GM12878 (cell line): ENCODE measurements around the gene ANAPC5.
"Not testable (repeated sequence)": the region's sequence is repeated elsewhere in the genome, so short reads cannot be mapped to it uniquely, and the experiment has no call there.

Experiments
- ASH2L ChIP-seq: fragments of 300-600, 200-600 bp; sonication (generic); IDR thresholded peaks from 2 replicates; pipeline ENCODE4 v1.6.1; 2017; ENCODE audit warnings: low read depth, mild to moderate bottlenecking, borderline replicate concordance
- CTCF ChIP-seq, 3 experiments: IDR thresholded peaks in 2 of 3; conservative IDR thresholded peaks in 1 of 3; 2 replicates each; pipeline ENCODE4 v1.5.1; 2011; ENCODE audit warnings: low read depth in 3 of 3, low read length in 3 of 3, mild to moderate bottlenecking in 3 of 3, control low read depth in 2 of 3, moderate library complexity in 2 of 3, inconsistent platforms in 1 of 3, mixed read lengths in 1 of 3; ENCODE audit not compliant: control insufficient read depth in 2 of 3, insufficient read depth in 1 of 3; ENCODE audit errors: extremely low read depth in 1 of 3
- CUX1 ChIP-seq: IDR thresholded peaks from 2 replicates; pipeline ENCODE4 v1.6.1; 2012; ENCODE audit warnings: improper control_type of control experiment, low read depth, low read length; ENCODE audit not compliant: insufficient replicate concordance
- E2F4 ChIP-seq: IDR thresholded peaks from 2 replicates; pipeline ENCODE4 v1.6.1; 2012; ENCODE audit warnings: low read depth, low read length, improper control_type of control experiment
- ELK1 ChIP-seq: IDR thresholded peaks from 2 replicates; pipeline ENCODE4 v1.6.1; 2012; ENCODE audit warnings: low read depth, low read length, improper control_type of control experiment
- MTA3 ChIP-seq: IDR thresholded peaks from 2 replicates; pipeline ENCODE4 v1.6.1; 2012; ENCODE audit warnings: low read length, inconsistent platforms, borderline replicate concordance
- POLR2A ChIP-seq: IDR thresholded peaks from 2 replicates; pipeline ENCODE4 v1.6.1; 2011; ENCODE audit warnings: low read depth, mild to moderate bottlenecking, low read length
- SIN3A ChIP-seq: IDR thresholded peaks from 2 replicates; pipeline ENCODE4 v1.6.1; 2012; ENCODE audit warnings: low read depth, low read length, improper control_type of control experiment
- TAF1 ChIP-seq: IDR thresholded peaks from 2 replicates; pipeline ENCODE4 v1.6.1; 2011; ENCODE audit warnings: mild to moderate bottlenecking, low read depth, low read length, borderline replicate concordance
- ZBTB4 ChIP-seq: fragments of 450-650 bp; formaldehyde crosslinking; IDR thresholded peaks from 2 replicates; pipeline ENCODE4 v1.4.0; 2022; ENCODE audit warnings: mild to moderate bottlenecking, moderate library complexity
- ZNF24 ChIP-seq: fragments of 450-650 bp; IDR thresholded peaks from 2 replicates; pipeline ENCODE4 v1.6.1; 2017; ENCODE audit warnings: antibody characterized with exemption, mild to moderate bottlenecking
- ZZZ3 ChIP-seq: IDR thresholded peaks from 2 replicates; pipeline ENCODE4 v1.6.1; 2011; ENCODE audit warnings: low read depth; ENCODE audit not compliant: control insufficient read depth, insufficient read length
- TF ChIP-seq, protein P1 (sequence below): IDR thresholded peaks from 2 replicates; pipeline ENCODE4 v1.6.1; 2011; ENCODE audit warnings: mild to moderate bottlenecking, low read depth, low read length, moderate library complexity; ENCODE audit not compliant: insufficient replicate concordance
- TF ChIP-seq, protein P2 (sequence below): IDR thresholded peaks from 2 replicates; pipeline ENCODE4 v1.6.1; 2012; ENCODE audit warnings: mild to moderate bottlenecking, low read depth, low read length

- TF ChIP-seq, protein P1, sequence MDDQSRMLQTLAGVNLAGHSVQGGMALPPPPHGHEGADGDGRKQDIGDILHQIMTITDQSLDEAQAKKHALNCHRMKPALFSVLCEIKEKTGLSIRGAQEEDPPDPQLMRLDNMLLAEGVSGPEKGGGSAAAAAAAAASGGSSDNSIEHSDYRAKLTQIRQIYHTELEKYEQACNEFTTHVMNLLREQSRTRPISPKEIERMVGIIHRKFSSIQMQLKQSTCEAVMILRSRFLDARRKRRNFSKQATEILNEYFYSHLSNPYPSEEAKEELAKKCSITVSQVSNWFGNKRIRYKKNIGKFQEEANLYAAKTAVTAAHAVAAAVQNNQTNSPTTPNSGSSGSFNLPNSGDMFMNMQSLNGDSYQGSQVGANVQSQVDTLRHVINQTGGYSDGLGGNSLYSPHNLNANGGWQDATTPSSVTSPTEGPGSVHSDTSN = not testable (repeated sequence)
- not testable (repeated sequence) for TF ChIP-seq TAF1; CTCF (IDR thresholded peaks at IDR 0.05 in 2 of 3, conservative IDR thresholded peaks at IDR 0.05 in 1 of 3; ENCODE audit: control insufficient read depth in 2 of 3, extremely low read depth in 1 of 3, insufficient read depth in 1 of 3, low read depth in 3 of 3, low read length in 3 of 3); ASH2L; ELK1; CUX1; SIN3A; E2F4; ZZZ3; MTA3; ZBTB4 (CRISPR knock-in tag); ZNF24; POLR2A
- TF ChIP-seq, protein P2, sequence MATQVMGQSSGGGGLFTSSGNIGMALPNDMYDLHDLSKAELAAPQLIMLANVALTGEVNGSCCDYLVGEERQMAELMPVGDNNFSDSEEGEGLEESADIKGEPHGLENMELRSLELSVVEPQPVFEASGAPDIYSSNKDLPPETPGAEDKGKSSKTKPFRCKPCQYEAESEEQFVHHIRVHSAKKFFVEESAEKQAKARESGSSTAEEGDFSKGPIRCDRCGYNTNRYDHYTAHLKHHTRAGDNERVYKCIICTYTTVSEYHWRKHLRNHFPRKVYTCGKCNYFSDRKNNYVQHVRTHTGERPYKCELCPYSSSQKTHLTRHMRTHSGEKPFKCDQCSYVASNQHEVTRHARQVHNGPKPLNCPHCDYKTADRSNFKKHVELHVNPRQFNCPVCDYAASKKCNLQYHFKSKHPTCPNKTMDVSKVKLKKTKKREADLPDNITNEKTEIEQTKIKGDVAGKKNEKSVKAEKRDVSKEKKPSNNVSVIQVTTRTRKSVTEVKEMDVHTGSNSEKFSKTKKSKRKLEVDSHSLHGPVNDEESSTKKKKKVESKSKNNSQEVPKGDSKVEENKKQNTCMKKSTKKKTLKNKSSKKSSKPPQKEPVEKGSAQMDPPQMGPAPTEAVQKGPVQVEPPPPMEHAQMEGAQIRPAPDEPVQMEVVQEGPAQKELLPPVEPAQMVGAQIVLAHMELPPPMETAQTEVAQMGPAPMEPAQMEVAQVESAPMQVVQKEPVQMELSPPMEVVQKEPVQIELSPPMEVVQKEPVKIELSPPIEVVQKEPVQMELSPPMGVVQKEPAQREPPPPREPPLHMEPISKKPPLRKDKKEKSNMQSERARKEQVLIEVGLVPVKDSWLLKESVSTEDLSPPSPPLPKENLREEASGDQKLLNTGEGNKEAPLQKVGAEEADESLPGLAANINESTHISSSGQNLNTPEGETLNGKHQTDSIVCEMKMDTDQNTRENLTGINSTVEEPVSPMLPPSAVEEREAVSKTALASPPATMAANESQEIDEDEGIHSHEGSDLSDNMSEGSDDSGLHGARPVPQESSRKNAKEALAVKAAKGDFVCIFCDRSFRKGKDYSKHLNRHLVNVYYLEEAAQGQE = not testable (repeated sequence)
Observed at GRCh38 chr12:121384891-121385290, 32.7 kb upstream of the ANAPC5 start.
